HG03064 (cell line): ENCODE data around the gene PPP2CA.
"Not testable (repeated sequence)": the region's sequence is repeated elsewhere in the genome, so short reads cannot be mapped to it uniquely, and the experiment has no call there.

ENCODE experiments used
- ATAC-seq: cut with Tn5 transposase; IDR thresholded peaks from one replicate; pipeline ENCODE4 v1.9.1; 2021; ENCODE audit warnings: low read depth; ENCODE audit not compliant: unreplicated experiment

Gene PPP2CA

DNA sequence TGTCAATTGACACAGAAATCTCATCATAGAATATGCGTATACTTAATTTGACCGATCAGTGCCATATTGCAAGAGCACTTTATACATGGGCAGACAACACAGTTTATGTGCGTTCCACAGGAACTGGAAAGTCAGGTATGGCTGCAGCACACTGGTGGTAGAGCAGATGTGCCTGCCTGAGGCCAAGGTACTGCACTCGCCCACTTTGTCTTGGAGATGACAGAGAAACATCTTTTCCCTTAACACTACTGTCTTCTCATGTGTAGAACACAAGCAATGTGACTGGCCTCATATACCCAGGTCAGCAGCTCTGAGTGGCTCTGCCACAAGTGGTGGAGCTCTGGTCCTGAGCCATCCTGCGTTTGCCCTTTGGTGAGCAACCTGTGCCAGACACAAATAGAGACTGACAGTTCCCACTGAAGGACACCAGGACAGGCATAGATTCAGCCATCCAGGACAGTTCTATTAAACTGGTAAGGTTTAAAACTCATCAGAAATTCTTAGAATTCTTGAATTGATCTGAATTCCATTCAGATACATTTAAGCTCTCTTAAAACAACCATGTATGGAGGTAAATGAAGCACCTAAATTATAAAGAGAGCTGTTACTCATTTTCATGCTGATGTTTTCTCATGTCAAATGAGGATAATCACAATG is 21.0 kb upstream of the PPP2CA start:
- ATAC-seq, result no peak

DNA sequence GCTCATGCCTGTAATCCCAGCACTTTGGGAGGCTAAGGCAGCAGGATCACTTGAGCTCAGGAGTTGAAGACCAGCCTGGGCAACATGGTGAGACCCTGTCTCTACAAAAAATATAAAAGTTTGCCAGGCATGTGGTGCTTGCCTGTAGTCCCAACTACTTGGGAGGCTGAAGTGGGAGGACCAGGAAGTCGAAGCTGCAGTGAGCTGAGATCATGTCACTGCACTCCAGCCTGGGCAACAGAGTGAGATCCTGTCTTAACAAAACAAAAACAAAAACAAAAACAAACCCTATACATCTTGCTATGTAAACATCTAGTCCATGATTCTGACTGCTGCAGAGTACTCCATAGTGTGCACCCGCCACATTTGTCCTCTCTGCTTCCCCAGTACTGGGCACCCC is 19.8 kb upstream of the PPP2CA start:
- no peak for ATAC-seq

DNA sequence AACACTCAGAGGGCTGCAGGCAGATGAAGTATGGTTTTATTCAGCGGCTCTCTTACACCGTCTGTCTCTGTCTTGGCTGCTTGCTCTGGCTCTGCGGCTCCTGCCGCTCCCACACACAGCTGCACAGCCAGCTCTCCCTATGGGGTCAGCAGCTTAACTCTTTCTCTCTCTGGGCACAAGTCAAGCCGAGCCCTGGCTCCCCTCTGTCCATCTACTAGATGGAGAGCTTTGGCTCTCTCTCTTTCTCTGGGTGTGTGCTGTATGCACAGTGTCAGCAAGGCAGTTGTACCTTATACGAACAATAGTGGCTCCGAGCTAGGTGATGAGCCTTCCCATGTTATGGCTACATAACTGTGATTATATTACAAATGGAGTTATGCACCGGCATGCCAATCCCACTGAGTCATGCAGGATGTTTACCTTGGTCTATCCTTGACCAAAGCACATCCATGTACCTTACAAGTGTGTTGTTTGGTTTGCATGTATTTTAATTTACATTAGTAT is 19.3 kb upstream of the PPP2CA start:
- ATAC-seq, result no peak

DNA sequence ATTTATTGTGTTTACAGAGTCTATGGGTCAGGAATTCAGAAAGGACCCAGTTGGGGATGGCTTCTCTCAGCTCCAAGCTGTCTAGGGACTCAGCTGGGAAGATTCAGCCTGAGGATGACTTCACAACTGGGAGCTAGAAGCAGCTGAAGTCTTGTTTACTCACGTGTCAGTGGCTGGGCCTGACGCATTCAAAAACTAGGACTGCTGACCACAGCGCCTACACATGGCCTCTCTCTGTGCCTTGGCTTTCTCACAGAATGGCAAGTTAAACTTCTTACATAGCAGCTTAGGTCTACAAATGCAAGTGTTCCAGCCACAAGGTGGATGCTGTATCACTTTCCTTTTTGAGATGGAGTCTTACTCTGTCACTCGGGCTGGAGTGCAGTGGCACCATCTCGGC is 16.3 kb upstream of the PPP2CA start:
- no peak for ATAC-seq

DNA sequence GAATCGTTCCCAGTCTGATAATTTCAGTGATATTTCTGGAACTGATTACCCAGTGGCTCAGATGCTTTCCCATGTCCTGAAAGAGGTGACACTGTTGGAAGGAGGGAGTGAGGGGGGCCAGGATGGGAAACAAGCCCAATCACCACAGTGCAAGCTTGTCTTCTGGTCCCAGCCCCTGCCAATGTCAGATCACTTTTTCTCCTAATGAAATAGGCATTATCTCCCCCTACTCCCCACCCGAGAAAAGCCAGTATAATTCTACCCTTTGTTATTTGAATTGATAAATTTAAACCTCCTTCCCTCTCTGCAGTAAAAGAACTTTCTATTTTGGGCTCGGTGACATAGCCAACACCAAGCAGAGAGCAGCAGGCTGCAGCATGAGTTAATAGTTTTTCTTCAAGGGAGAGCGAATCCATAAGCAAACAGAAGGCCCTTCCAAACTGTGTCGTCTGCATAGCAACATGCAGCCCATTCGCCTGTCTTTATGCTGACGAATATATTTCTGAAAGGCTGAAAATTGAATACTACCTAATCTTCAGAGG is 14.6 kb upstream of the PPP2CA start:
- ATAC-seq, result no peak

DNA sequence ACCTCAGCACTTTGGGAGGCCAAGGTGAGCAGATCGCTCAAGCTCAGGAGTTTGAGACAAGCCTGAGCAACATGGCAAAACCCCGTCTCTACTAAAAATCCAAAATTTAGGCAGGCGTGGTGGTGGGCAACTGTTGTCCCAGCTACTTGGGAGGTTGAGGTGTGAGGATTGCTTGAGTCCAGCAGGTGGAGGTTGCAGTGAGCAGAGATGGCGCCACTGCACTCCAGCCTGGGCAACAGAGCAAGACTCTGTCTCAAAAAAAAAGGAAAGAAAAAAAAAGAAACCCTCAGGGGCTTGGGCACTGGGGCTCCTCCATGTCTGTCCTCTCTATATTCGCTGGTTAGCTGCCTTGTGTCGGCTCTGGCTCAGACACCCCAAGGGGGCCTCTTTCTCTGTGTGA is 10.9 kb upstream of the PPP2CA start:
- ATAC-seq, result no peak

DNA sequence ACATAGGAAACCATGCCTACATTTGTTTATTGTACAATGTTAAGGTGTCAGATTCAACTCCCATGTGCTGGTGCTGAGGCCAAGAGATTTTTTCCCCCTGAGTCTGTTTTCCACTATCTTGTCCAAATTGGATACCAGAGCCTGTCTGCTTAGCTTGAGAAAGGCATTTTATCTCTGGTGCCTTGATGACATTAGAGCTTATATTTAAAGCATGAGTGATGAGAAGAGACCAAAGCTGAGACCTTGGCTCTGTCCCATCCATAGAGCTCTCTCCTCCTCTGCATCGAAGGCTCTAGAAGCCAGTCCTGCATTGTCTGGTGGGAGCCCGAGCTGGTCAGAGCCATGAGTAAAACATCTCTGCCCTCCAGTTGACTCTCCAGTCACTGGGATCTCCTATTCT is 10.4 kb upstream of the PPP2CA start:
- ATAC-seq, result no peak

DNA sequence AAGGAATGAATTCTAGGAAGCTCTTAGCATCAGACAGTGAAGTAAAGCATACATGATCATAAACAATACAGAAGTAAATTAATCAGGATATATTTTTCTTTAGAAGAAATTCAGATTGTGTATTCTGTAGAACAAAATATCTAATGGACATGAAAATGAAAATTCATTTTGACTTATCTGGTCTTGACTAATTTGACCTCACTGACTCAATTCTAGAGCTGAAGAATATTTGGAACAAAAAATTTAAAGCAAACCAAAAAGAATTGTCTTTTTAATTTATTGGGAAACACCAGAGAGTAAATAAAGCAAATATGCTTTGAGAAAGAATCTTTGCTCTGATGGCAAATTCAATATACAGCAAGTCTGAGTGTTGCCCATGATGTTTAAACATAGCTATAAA is 2.8 kb upstream of the PPP2CA start:
- ATAC-seq, result no peak

DNA sequence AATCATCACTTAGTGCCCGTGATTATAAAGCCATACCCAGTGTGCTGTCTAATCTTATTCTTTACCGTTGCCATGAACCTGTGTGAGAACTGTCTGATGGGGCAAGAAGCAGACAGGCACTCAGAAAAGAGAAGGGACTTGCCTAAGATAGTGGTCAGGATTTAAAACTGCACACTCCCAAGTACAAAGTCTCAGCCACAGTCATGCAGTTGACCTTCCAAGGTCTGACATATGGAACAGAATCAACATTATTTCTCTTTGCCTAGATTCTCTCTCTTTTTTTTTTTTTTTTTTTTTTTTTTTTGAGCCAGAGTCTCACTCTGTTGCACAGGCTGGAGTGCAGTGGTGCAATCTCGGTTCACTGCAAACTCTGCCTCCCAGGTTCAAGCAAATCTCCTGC is 1.9 kb upstream of the PPP2CA start:
- ATAC-seq, result no peak

DNA sequence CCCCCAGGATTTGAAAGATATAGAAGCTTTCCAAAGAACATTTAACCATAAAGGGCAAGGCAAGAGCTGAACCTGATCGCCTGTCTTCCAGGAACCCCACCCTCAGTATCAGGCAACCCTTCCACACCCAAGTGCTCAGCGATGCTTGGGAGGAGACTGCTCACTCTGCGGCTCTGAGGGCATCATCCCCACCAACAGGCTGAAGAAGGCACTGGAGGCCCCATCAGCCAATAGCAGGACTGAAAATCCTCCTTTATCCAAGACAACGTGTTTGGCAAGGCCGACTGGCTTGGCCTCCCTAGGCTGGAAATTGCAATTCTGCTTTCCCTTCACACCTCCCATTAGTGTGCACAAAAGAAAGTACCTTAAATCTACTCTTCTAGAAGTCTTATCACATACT is 1.4 kb upstream of the PPP2CA start:
- ATAC-seq, result no peak

DNA sequence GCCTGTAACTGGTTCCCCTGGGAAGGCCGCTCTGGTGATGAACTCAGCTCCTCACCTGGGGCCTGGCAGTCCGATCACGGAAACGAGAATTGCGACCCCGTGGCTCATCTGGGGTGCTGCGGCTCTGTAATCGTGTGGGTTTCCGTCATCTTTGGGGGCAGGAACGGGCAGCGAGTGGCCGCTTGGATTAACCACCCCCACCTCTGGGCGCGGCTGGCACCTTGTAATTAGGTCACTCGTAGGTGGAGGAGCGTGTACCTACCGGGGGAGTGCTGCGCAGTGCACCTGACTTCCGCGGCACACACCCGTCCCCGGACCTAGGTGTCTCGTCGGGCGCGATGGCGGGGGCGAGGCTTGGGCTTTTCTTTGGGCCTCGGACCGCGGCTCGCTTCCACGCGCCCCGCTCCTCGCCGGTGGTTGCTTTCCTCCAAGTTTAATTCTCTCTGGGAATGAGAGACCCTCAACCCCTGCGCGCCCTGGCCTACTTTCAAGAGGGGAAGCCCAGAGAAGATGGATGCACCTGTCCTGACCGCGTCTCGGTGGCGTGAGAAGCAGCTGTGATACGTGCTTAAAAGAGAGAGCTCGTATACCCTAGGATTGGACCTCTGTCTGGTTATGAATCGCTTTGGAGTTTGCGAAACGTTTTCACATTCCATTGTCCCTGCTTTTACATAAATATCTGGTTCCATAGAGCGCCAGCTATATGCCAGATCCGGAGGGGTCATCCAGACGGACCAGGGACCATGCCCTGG is 744 bp upstream of the PPP2CA start:
- ATAC-seq, result peak; percentile 24

DNA sequence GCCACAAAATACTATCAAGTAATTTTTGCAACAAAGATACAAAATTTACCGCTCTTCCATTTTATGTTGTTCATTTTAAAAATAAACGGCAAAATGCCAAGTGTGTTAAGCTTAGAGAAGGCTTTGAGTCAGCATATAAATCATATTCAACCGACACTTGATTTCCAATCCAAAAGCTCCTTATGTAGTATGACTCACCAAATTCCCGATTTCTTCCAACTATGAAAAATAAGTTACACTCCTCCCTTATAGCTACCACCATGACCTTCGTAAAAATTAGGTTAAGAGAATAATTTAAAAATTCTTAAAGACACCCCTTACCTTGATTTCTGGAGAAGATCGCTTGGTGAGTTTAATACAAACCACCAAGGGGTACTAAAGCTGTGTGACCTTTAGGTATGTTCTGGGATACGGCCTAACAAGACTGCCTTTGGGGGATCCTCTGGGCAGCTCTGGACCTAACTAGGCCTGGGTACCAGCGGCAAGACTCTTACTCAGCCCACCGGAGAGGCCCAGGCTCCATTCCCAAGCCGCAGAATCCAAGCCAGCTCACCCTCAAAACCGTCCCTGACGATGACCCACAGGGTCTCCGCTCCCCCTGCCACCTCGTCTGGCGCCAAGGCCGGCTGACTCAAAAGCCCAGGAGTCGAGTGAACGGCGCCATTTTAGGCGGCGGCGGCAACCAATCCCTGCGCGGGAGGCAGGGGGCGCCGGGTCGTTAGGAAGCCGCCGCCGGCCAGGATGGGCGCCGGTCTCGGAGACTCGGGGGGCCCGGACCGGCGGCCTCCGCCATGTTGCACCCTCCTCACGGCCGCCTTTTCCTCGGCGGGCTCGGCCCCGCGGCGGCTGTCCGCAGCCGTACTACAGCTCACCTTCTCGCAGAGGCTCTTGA is 739 bp downstream of the PPP2CA start:
- ATAC-seq, result peak; percentile 31

DNA sequence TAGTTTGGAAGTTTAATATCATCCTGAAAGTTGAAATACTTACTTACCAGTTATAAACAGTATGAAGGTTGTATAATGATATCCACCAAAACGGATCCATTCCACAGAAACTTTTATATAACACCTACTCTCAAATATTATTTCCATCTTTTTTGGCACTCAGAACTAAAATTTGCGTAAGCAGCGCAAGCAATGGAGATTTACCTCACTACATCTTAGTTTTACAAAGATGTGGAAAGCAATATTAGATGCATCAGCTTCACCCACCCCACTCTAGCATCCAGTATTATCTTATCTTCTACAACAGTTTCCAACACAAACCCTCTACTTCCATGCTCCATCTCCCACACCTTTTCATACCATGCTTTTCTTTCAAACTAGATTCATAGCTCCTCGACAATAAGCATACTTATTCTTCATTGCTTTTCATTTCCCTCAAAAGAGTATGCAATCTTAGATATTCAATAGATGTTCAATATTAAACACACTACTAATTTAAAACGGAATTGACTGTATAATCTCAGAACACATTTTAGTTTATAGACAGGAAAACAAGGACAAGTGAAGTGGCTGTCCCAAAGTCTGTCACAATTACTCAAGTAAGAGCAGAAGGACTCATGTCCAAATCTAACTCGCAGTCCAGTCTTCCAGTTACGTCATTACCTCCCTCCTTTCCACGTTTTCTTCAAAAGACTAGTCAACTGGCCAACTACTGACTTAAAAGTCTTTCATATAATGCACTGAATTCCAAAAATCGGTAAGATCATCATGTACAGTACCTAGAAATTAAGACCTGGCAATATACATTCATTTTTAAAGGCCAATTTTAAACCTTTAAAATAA is 2.2 kb downstream of the PPP2CA start:
- no peak for ATAC-seq

DNA sequence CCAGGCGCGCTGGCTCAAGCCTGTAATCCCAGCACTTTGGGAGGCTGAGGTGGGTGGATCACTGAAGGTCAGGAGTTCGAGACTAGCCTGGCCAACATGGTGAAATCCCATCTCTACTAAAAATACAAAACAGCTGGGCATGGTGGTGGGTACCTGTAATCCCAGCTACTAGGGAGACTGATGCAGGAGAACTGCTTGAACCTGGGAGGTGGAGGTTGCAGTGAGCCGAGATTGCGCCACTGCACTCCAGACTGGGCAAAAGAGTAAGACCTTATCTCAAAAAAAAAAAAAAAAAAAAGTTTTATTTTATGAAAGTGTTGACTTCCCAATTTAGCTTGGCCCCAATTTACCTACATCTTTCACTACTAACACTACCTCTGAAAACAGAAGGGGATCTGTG is 4.2 kb downstream of the PPP2CA start:
- ATAC-seq, result not testable (repeated sequence)

DNA sequence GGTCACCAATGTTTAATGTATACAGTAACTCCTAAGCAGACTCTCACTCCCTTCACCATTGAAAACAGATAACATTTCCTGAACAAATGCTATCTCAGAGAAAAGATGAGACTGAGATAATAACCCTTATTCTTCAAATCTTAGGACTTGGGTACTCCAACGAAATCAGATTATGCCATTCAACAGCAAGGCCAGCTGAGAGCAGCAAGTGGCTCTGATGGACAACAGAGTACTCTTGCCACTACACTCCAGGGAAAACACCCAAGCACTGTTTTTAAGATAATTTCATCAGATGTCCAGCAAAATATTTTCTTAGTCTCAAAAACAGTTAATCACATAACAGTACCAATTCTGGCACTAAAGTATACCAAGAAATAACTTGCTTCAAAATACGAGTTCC is 10.1 kb downstream of the PPP2CA start:
- no peak for ATAC-seq

DNA sequence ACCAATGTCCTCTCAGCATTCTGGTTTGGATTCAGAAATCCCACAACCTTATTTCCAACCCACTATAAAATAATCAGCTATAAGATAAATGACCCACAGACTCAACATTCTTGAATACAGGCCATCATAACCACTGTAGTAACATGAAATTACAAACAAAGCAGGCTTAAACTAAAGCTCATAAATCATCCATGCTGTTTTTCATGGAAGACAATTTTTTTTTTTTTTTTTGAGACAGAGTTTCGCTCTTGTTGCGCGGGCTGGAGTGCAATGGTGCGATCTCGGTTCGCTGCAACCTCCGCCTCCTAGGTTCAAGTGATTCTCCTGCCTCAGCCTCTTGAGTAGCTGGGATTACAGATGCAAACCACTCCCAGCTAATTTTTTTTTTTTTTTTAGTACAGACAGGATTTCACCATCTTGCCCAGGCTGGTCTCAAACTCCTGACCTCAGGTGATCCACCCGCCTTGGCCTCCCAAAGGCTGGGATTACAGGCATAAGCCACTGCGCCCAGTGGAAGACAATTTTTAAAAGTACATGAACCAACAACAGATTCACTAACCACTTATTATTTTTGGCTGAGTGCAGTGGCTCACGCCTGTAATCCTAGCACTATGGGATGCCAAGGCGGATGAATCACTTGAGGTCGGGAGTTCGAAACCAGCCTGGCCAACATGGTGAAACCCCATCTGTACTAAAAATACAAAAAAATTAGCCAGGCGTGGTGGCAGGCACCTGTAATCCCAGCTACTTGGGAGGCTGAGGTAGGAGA is 14.4 kb downstream of the PPP2CA start:
- ATAC-seq, result not testable (repeated sequence)

DNA sequence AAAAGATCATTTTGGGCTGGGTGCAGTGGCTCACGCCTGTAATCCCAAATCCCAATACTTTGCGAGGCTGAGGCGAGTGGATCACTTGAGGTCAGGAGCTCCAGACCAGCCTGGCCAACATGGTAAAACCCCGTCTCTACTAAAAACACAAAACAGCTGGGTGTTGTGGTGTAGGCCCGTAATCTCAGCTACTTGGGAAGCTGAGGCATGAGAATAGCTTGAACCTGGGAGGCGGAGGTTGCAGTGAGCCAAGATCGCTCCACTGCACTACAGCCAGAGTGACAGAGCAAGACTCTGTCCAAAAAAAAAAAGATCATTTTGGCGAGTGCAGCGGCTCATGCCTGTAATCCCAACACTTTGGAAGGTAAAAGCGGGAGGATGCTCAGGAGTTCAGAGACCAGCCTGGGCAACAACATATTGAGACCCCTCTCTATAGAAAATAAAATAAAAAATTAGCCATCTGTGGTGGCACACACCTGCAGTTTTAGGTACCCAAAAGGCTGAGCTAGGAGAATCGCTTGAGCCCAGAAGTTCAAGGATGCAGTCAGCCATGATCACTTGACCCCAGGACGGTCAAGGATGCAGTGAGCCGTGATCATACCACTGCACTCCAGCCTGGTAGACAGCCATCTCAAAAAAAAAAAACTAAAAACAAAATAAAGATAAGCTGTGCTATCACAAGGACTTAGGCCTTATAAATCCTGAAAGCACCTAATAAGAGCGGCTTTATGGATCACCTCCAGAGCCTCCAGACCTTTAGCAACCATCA is 16.2 kb downstream of the PPP2CA start:
- ATAC-seq, result no peak

DNA sequence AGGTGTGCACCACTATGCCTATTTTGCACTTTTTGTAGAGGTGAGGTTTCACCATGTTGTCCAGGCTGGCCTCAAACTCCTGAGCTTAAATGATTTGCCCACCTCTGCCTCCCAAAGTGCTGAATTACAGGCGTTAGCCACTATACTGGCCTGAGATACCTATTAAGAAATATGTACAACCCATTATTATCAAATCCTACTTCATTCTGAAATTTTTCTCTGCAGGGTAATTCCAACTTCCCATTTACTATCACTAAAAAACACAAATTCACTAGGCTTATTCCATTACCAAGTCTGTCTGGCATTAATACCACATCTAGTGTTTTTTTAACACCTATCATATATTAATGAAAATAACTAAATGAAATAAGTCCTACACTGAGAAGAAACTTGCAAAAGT is 18.2 kb downstream of the PPP2CA start:
- no peak for ATAC-seq
